ENCODE results near the gene PPP3CA. TPM values are rescaled to one million over a fixed set of nuclear protein-coding genes. Genes with fewer than 3 reads are reported as not detected.

PPP3CA gene
- total RNA-seq, 1 donor from 2014 or later = 48.0 TPM

GRCh38 chr4:101171747-101172146 is 175.6 kb downstream of the PPP3CA start:
- no peaks in the 10 kb centered on the region for H3K9me3 ChIP-seq
- intact Hi-C loops (cut with DNase I) = no loop called here
- H3K4me1 ChIP-seq = peaks cover 12% of the 10 kb centered on the region
- H3K27me3 ChIP-seq = no peaks in the 10 kb centered on the region
- DNase-seq = no peak
- ATAC-seq = no peak
- H3K4me3 ChIP-seq = no peak overlapping the region
- H3K27ac ChIP-seq = no peak overlapping the region
- no peaks in the 10 kb centered on the region for H3K36me3 ChIP-seq
- no peak for TF ChIP-seq CTCF (IDR thresholded peaks at IDR 0.05)

- Histone ChIP-seq H3K36me3 (no peaks in the 10 kb centered on the region), H3K4me3 (no peak overlapping the region), H3K27me3 (no peaks in the 10 kb centered on the region), H3K4me1 (peaks cover 8% of the 10 kb centered on the region), H3K27ac (no peak overlapping the region), H3K9me3 (no peaks in the 10 kb centered on the region)
- peak; percentile 99 for ATAC-seq
- intact Hi-C loops (cut with DNase I) = no loop called here
- TF ChIP-seq CTCF (IDR thresholded peaks at IDR 0.05) = peak; percentile 73
- no peak for DNase-seq
Measured at GRCh38 chr4:101169044-101170014, 178.0 kb downstream of the PPP3CA start.

GRCh38 chr4:101163936-101164335 is 183.4 kb downstream of the PPP3CA start:
- intact Hi-C loops (cut with DNase I) = no loop called here
- peaks cover 6% of the 10 kb centered on the region for H3K4me1 ChIP-seq
- H3K4me3 ChIP-seq = no peak overlapping the region
- no peaks in the 10 kb centered on the region for H3K27me3 ChIP-seq
- no peak for TF ChIP-seq CTCF (IDR thresholded peaks at IDR 0.05)
- ATAC-seq (peak; percentile 39), DNase-seq (no peak)
- no peak overlapping the region for H3K27ac ChIP-seq
- no peaks in the 10 kb centered on the region for H3K9me3 ChIP-seq
- H3K36me3 ChIP-seq = no peaks in the 10 kb centered on the region

GRCh38 chr4:101162990-101163380 is 184.3 kb downstream of the PPP3CA start:
- intact Hi-C loops (cut with DNase I) = no loop called here
- H3K4me1 ChIP-seq = no peaks in the 10 kb centered on the region
- no peak for DNase-seq
- H3K9me3 ChIP-seq = no peaks in the 10 kb centered on the region
- no peak for ATAC-seq
- no peaks in the 10 kb centered on the region for H3K27me3 ChIP-seq
- H3K27ac ChIP-seq = no peak overlapping the region
- no peak overlapping the region for H3K4me3 ChIP-seq
- no peaks in the 10 kb centered on the region for H3K36me3 ChIP-seq
- no peak for TF ChIP-seq CTCF (IDR thresholded peaks at IDR 0.05)

- no peaks in the 10 kb centered on the region for H3K27me3 ChIP-seq
- DNase-seq (no peak), ATAC-seq (no peak)
- intact Hi-C loops (cut with DNase I) = no loop called here
- H3K4me1 ChIP-seq = no peaks in the 10 kb centered on the region
- no peak overlapping the region for H3K4me3 ChIP-seq
- no peak for TF ChIP-seq CTCF (IDR thresholded peaks at IDR 0.05)
- H3K27ac ChIP-seq = no peak overlapping the region
- no peaks in the 10 kb centered on the region for H3K36me3 ChIP-seq
- no peaks in the 10 kb centered on the region for H3K9me3 ChIP-seq
Measured at GRCh38 chr4:101160792-101161592, 186.3 kb downstream of the PPP3CA start.
